Stimulated activated CD4-positive, alpha-beta T cell treated with anti-CD3 and anti-CD28 coated beads, Interleukin-15, amount 100 ng/mL, for 48 hours (primary cell): ENCODE data around the gene AIP.
"Not testable (repeated sequence)": the region's sequence is repeated elsewhere in the genome, so short reads cannot be mapped to it uniquely, and the experiment has no call there.

Experiments used
- DNase-seq, 2 donors: peaks; one replicate each; pipeline ENCODE4 v3.0.0-alpha.2; 2020; ENCODE audit warnings: low read depth in 2 of 2

AIP gene

GRCh38 chr11:67448220-67448609, 34.6 kb upstream of the AIP start:
- no peak for DNase-seq

- DNase-seq = no peak
Observed at GRCh38 chr11:67449116-67449844, 33.5 kb upstream of the AIP start.

- DNase-seq = no peak
Observed at GRCh38 chr11:67450796-67451657, 31.8 kb upstream of the AIP start.

- no peak for DNase-seq
Observed at GRCh38 chr11:67451658-67451976, 31.2 kb upstream of the AIP start.

- no peak for DNase-seq
Observed at GRCh38 chr11:67452141-67452952, 30.5 kb upstream of the AIP start, which contains the start of gene GPR152. TSS of gene GPR152 (minus strand) at chr11:67452729. CDS start at chr11:67452724, 5 bp downstream.

- no peak for DNase-seq
Observed at GRCh38 chr11:67453816-67454732, 28.8 kb upstream of the AIP start.

GRCh38 chr11:67455054-67455453, 27.8 kb upstream of the AIP start, which contains the start of gene CABP4:
TSS of gene CABP4 (plus strand) at chr11:67455354. CDS start at chr11:67455424, 70 bp downstream.
- no peak for DNase-seq

- DNase-seq = no peak
Observed at GRCh38 chr11:67456068-67456705, 26.6 kb upstream of the AIP start.

DNA sequence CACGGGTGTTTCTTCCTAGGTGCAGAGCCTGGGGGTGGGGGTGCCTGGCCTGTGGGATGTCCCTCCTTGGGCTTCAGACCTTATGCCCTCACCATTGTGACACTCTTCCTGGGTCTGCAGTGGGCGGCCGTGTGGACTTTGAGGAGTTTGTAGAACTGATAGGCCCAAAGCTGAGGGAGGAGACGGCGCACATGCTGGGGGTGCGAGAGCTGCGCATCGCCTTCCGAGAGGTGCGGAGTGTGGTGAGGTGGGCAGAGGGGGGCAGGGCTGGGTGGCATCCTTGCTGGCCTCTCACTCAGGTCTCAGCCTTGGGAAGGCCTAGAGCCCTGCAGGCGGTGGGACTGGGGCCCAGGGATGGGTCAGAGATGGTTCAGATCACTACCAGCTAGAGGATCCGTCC, 25.4 kb upstream of the AIP start:
- DNase-seq = no peak

GRCh38 chr11:67458266-67458665, 24.6 kb upstream of the AIP start:
- no peak for DNase-seq

- no peak for DNase-seq
Observed at GRCh38 chr11:67463186-67463585, 19.6 kb upstream of the AIP start.

DNA sequence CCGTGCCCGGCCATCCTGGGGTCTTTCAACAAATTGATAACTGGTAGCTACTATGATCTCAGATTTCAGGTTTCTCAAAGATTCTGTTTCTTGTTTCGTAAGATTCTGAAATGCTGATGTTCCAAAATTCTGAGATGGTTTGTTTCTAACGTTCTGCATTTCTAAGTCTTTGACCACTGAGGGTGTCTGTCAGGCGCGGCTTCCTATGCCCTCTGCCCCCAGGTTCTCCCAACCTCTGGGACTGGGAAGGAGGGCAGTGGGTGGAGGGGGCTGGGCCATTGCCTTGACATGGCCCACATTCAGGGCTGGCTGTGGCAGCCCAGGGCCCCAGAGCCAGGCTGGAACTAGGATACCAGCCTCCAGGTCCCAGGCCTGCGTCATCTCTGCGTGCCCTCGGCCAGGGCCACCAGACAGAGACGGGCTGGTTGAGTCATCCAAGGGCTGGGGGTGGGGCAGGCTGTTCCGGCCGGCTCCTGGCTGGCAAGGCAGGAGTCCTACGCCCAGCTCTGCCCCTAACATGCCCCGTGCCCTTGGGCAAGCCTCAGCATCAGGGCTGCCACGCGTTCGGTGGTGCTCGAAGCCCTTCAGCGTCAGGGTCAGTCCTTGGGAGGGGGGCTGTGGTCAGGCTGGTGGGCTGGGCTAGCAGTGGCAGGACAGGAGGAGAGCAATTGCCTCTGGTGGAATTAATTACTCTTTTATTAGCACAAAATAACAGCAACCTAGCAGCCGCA, 19.0 kb upstream of the AIP start:
- DNase-seq = no peak

DNA sequence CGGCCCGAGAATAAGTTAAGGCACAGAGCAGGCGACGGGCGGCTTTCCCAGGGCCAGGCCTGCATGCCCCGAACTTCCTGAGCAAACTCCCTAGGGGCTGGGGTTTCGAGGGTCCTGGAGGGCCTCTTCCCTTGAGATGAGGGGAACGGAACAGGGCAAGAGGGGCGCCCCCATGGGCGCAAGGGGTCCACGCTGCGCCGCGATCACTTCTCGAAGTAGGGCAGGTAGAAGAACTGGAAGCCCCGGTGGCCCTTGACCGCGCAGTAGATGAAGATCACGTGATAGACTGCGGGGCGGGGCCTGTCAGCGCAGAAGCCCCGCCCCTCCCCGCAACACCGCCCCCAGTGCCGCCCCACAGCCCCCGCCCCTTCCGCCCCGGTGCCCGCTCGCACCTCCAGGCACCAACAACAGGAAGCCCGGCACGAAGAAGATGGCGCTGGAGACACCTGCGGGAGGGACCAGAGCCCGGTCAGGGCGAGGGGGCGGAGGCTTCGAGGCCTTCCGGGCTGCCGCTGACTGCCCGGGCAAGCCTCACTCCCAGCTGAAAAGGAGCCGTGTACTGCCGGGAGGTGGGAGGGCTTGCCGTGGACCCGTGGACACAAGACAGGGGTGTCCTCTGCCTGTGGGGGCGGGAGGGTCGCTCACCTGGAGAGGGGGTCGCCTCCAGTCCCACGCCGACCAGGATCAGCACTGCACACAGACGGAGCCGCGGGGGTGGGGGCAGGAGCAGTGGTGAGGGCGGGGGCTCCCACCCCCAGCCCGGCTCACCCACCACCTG, 18.2 kb upstream of the AIP start:
- DNase-seq = peak; percentile 91 to 92

DNA sequence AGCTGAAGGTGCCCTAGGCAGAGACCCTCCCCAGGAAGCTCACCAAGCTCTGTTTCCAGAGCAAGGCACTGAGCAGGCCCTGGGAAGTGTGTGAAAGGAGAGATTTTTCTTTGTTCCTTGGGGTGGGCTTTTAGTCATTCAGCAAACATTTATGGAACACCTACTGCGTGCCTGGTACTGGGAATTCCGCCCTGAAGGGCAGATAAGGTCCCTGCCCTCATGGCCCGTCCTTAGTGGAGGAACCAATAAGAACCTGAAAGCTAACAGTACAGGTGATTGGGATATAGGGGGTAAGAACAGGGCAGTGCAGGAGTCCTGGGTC, 17.7 kb upstream of the AIP start:
- no peak for DNase-seq

- DNase-seq = not testable (repeated sequence)
Observed at GRCh38 chr11:67465530-67465929, 17.3 kb upstream of the AIP start.

DNA sequence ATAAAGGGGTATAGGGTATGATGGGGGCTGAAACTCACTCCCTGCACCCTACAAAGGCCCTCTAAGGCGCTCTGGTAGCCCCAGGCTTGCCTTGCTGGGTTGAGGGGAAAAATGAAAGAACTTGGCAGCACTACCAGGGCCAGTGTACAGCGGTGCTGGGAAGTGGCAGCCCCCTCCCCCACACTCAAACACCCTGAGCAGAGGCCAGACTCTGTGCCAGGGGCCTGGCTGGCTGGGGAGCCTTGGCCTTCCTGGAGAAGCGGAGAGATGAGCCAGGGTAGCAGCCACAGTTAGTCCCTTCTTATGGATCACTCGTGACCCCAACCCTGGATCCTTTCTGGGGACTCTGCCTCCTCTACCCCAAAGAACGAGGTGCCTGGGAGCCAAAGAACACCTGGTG, 16.5 kb upstream of the AIP start:
- no peak for DNase-seq

DNA sequence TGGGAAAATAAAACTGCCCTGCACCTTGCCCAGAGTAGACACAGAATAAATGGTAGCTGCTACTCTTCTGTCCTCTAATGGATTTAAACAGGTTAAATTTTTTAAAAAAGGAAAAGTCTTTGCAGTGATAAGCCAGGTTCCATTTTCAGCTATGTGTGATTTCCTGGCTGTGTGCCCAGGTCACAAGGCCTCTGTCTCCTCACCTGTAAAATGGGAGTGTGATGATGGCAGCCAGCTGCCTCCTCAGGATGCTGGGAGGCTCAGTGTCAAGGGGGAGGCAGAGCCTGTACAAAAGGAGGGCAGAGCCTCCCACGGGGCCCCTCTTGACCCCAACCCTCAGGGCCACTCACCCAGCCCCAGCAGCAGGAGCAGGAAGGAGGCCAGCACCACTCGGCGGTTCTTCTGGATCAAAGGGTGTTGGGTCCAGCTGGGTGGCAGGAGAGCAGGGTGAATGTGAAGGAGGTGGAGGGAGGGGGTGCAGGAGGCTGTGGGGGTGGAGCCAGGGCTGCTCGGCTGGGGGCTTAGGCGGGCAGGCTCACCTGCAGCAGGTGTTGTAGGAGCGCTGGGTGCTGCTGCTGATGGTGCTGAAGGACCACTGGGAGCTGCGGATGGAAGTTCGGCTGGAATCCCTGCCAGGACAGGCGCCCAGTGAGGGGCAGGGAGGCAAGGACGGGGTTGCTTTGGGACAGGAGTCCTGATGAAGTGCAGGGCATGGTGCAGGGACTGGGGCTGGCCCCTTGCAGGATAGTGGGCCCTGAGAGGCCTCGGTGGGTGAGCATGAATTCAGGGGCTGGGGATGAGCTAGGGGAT, 15.7 kb upstream of the AIP start:
- no peak for DNase-seq

DNA sequence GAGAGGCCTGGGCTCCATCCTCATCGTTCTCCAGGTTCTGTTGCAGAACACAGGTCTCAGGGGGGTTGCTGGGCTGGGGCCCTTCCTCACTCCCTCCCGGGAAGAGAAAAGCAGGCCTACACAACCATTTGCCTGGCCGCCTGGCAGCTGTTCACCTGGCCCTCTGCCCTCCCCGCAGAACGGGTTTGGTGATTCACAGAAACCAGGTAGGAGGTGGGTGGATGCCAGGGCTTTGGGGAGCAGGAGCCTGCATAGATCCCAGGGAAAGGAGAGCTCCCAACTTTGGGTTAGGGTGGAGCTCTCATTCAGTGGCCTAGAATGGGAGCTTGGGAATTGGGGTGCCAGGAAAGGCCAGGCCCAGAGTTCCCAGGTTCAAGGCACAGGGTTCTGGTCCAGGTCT, 14.8 kb upstream of the AIP start:
- no peak for DNase-seq

GRCh38 chr11:67468456-67468758, 14.4 kb upstream of the AIP start:
- no peak for DNase-seq
